ENCODE results near the gene KRTAP4-8. TPM values are rescaled to one million over a fixed set of nuclear protein-coding genes. Genes with fewer than 3 reads are reported as not detected.
A peak's percentile ranks its signal among the peaks of the same experiment; 100 is the strongest.

KRTAP4-8 gene
- total RNA-seq, 1 experiment from 2014 or later = not detected

GRCh38 chr17:41048441-41048840 lies 49.5 kb downstream of the KRTAP4-8 start:
- Histone ChIP-seq H3K27me3 (ENCODE audit: insufficient read depth, low read depth) (no peaks in the 10 kb centered on the region), H3K4me1 (replicated peaks; ENCODE audit: insufficient read depth) (peaks cover 33% of the 10 kb centered on the region), H4K20me1 (ENCODE audit: insufficient read depth) (no peaks in the 10 kb centered on the region), H2AFZ (no peak overlapping the region), H3K4me3 (peak overlapping the region; percentile 33; the same call in 1 of the 2 replicates), H3K9me3 (ENCODE audit: insufficient read depth, low read depth) (peaks cover 6% of the 10 kb centered on the region; the same call in 1 of the 2 replicates), H3K36me3 (ENCODE audit: low read depth) (no peaks in the 10 kb centered on the region), H3K79me2 (ENCODE audit: low read depth) (no peaks in the 10 kb centered on the region), H3K27ac (peak overlapping the region; percentile 97), H3F3A (ENCODE audit: insufficient read depth, low read depth) (peaks cover 28% of the 10 kb centered on the region), H3K9me2 (ENCODE audit: insufficient read depth) (no peaks in the 10 kb centered on the region), H3K4me2 (peak overlapping the region; percentile 74)
- intact Hi-C loops (cut with micrococcal nuclease; ENCODE audit: unreplicated experiment) = loop anchor here (1.0 to 5.0 kb wide), 2 partner anchors 91 to 133 kb away; no protein-coding TSS in a partner anchor
- TF ChIP-seq CTCF (conservative IDR thresholded peaks at IDR 0.05) (no peak), EZH2 (IDR thresholded peaks at IDR 0.05; ENCODE audit: low read depth) (no peak)
- POLR2A ChIA-PET (ENCODE audit: unreplicated experiment) = interaction anchor here (0.5 to 0.7 kb wide), 4 partner anchors 24 to 481 kb away, joined by 3 to 4 read pairs (median 3); no protein-coding TSS in a partner anchor
- CTCF ChIA-PET = no interaction called here
- no TSS peak for BruUV-seq (replicated peaks)
- peak; percentile 41 to 95 for DNase-seq

Other genes with a start within 250 kb of the KRTAP4-8 start
- gene KRT12, start 230.9 kb downstream of the KRTAP4-8 start, total RNA-seq (2021) = not detected in 2 replicates
- not detected in 2 replicates for gene KRT20, start 212.9 kb downstream of the KRTAP4-8 start, total RNA-seq (2021)
- gene KRT23, start 160.5 kb downstream of the KRTAP4-8 start, total RNA-seq (2021) = not detected in 2 replicates
- not detected in 2 replicates for gene KRT39, start 131.2 kb downstream of the KRTAP4-8 start, total RNA-seq (2021)
- gene KRT40, start 113.8 kb downstream of the KRTAP4-8 start, total RNA-seq (2021) = not detected in 2 replicates
- not detected in 2 replicates for gene KRTAP3-3, start 104.0 kb downstream of the KRTAP4-8 start, total RNA-seq (2021)
- not detected in 2 replicates for gene KRTAP3-2, start 98.2 kb downstream of the KRTAP4-8 start, total RNA-seq (2021)
- not detected in 2 replicates for gene KRTAP3-1, start 89.0 kb downstream of the KRTAP4-8 start, total RNA-seq (2021)
- not detected in 2 replicates for gene KRTAP1-5, start 70.9 kb downstream of the KRTAP4-8 start, total RNA-seq (2021)
- not detected in 2 replicates for gene KRTAP1-4, start 67.9 kb downstream of the KRTAP4-8 start, total RNA-seq (2021)
- not detected in 2 replicates for gene KRTAP1-3, start 63.3 kb downstream of the KRTAP4-8 start, total RNA-seq (2021)
- gene KRTAP1-1, start 56.7 kb downstream of the KRTAP4-8 start, total RNA-seq (2021) = not detected in 2 replicates
- not detected in 2 replicates for gene KRTAP2-1, start 50.8 kb downstream of the KRTAP4-8 start, total RNA-seq (2021)
- not detected in 2 replicates for gene KRTAP2-2, start 42.9 kb downstream of the KRTAP4-8 start, total RNA-seq (2021)
- 0.57 TPM in 1 of 2 replicates, not detected in the other for gene KRTAP2-3, start 38.0 kb downstream of the KRTAP4-8 start, total RNA-seq (2021)
- not detected in 2 replicates for gene KRTAP2-4, start 32.3 kb downstream of the KRTAP4-8 start, total RNA-seq (2021)
- not detected in 2 replicates for gene KRTAP4-7, start 14.0 kb downstream of the KRTAP4-8 start, total RNA-seq (2021)
- gene KRTAP4-16, start 4.1 kb upstream of the KRTAP4-8 start, total RNA-seq (2021) = not detected in 2 replicates
- gene KRTAP4-9, start 7.2 kb upstream of the KRTAP4-8 start, total RNA-seq (2021) = not detected in 2 replicates
- not detected in 2 replicates for gene KRTAP4-11, start 20.2 kb upstream of the KRTAP4-8 start, total RNA-seq (2021)
- gene KRTAP4-12, start 26.0 kb upstream of the KRTAP4-8 start, total RNA-seq (2021) = not detected in 2 replicates
- gene KRTAP4-6, start 42.4 kb upstream of the KRTAP4-8 start, total RNA-seq (2021) = not detected in 2 replicates
- gene KRTAP4-5, start 51.7 kb upstream of the KRTAP4-8 start, total RNA-seq (2021) = not detected in 2 replicates
- not detected in 2 replicates for gene KRTAP4-4, start 62.6 kb upstream of the KRTAP4-8 start, total RNA-seq (2021)
- gene KRTAP4-3, start 70.1 kb upstream of the KRTAP4-8 start, total RNA-seq (2021) = not detected in 2 replicates
- gene KRTAP4-2, start 80.1 kb upstream of the KRTAP4-8 start, total RNA-seq (2021) = not detected in 2 replicates
- gene KRTAP4-1, start 86.8 kb upstream of the KRTAP4-8 start, total RNA-seq (2021) = not detected in 2 replicates
- gene KRTAP9-1, start 91.7 kb upstream of the KRTAP4-8 start, total RNA-seq (2021) = not detected in 2 replicates
- gene KRTAP9-2, start 128.5 kb upstream of the KRTAP4-8 start, total RNA-seq (2021) = not detected in 2 replicates
- gene KRTAP9-3, start 134.3 kb upstream of the KRTAP4-8 start, total RNA-seq (2021) = not detected in 2 replicates
- not detected in 2 replicates for gene KRTAP9-8, start 139.9 kb upstream of the KRTAP4-8 start, total RNA-seq (2021)
- not detected in 2 replicates for gene KRTAP9-4, start 151.5 kb upstream of the KRTAP4-8 start, total RNA-seq (2021)
- not detected in 2 replicates for gene KRTAP9-9, start 157.2 kb upstream of the KRTAP4-8 start, total RNA-seq (2021)
- gene KRTAP9-6, start 167.2 kb upstream of the KRTAP4-8 start, total RNA-seq (2021) = not detected in 2 replicates
- gene KRTAP9-7, start 177.6 kb upstream of the KRTAP4-8 start, total RNA-seq (2021) = not detected in 2 replicates
- not detected in 2 replicates for gene KRTAP29-1, start 204.7 kb upstream of the KRTAP4-8 start, total RNA-seq (2021)
- gene KRTAP16-1, start 211.2 kb upstream of the KRTAP4-8 start, total RNA-seq (2021) = not detected in 2 replicates
- not detected in 2 replicates for gene KRTAP17-1, start 217.6 kb upstream of the KRTAP4-8 start, total RNA-seq (2021)